Stomach (tissue), 4 donors: ENCODE data around the gene LHX4.

Experiments
- EP300 ChIP-seq: sonication (generic); formaldehyde crosslinking; IDR thresholded peaks from one replicate; pipeline ENCODE4 v1.6.1; 2017; ENCODE audit warnings: antibody characterized with exemption
- POLR2A ChIP-seq, 4 donors: fragments of 450-650 bp; IDR thresholded peaks; one replicate each; pipeline ENCODE4 v1.6.1; 2016; ENCODE audit warnings: antibody characterized with exemption in 4 of 4, control low read depth in 2 of 4, mild to moderate bottlenecking in 1 of 4, moderate library complexity in 1 of 4
- POLR2AphosphoS5 ChIP-seq, 3 donors: sonication (generic); formaldehyde crosslinking; IDR thresholded peaks; one replicate each; pipeline ENCODE4 v1.6.1; 2016; ENCODE audit warnings: antibody characterized with exemption in 3 of 3
- TF ChIP-seq, protein P1 (sequence below), 7 experiments: fragments of 450-650 bp in 4 of 7; fragments of 200-600 bp in 3 of 7; sonication (generic) in 3 of 7; IDR thresholded peaks; one replicate each; pipeline ENCODE4 v1.5.1; 2016 to 2019; ENCODE audit warnings: antibody characterized with exemption in 7 of 7, control low read depth in 2 of 7, mild to moderate bottlenecking in 1 of 7

DNA sequence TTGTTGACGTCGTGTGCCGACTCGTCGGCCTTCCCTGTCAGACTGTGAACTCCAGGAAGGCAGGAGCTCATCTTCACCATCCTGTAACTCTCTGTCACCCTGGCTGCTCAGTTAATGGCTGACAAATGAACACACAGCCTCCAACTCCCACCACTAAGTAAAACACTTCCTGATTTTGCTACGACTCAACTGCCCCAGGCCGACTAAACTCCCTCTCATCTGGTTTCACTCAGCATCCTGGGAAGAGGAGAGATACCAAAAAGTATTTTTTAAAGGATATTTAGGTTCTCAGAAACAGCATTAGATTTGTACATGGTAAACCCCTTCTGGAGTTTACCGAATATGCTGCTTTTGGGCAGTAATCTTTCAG, 18.2 kb upstream of the LHX4 start:
- TF ChIP-seq, protein P1, sequence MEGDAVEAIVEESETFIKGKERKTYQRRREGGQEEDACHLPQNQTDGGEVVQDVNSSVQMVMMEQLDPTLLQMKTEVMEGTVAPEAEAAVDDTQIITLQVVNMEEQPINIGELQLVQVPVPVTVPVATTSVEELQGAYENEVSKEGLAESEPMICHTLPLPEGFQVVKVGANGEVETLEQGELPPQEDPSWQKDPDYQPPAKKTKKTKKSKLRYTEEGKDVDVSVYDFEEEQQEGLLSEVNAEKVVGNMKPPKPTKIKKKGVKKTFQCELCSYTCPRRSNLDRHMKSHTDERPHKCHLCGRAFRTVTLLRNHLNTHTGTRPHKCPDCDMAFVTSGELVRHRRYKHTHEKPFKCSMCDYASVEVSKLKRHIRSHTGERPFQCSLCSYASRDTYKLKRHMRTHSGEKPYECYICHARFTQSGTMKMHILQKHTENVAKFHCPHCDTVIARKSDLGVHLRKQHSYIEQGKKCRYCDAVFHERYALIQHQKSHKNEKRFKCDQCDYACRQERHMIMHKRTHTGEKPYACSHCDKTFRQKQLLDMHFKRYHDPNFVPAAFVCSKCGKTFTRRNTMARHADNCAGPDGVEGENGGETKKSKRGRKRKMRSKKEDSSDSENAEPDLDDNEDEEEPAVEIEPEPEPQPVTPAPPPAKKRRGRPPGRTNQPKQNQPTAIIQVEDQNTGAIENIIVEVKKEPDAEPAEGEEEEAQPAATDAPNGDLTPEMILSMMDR (IDR thresholded peaks at IDR 0.05): no peak
- TF ChIP-seq POLR2A (IDR thresholded peaks at IDR 0.05): no peak
- no peak for TF ChIP-seq POLR2AphosphoS5 (IDR thresholded peaks at IDR 0.05)
- TF ChIP-seq EP300: no peak
